Upper lobe of left lung (tissue), 4 donors: ENCODE data around the gene ITPKB.

Source experiments
- CTCF ChIP-seq, 6 experiments: fragments of 450-650 bp in 4 of 6; fragments of 200-600 bp in 2 of 6; sonication (generic) in 2 of 6; IDR thresholded peaks; one replicate each; pipeline ENCODE4 v1.5.1; 2016 to 2019; ENCODE audit warnings: antibody characterized with exemption in 6 of 6
- EP300 ChIP-seq, 4 donors: sonication (generic); formaldehyde crosslinking; IDR thresholded peaks; one replicate each; pipeline ENCODE4 v1.5.1; 2017; ENCODE audit warnings: antibody characterized with exemption in 4 of 4, control low read depth in 2 of 4
- POLR2A ChIP-seq, 4 donors: fragments of 450-650 bp; IDR thresholded peaks; one replicate each; pipeline ENCODE4 v1.5.1; 2016 to 2017; ENCODE audit warnings: antibody characterized with exemption in 4 of 4, mild to moderate bottlenecking in 2 of 4
- POLR2AphosphoS5 ChIP-seq, 2 donors: sonication (generic); formaldehyde crosslinking; IDR thresholded peaks; one replicate each; pipeline ENCODE4 v1.5.1; 2017; ENCODE audit warnings: antibody characterized with exemption in 2 of 2

GRCh38 chr1:226632922-226633351 lies 106.1 kb downstream of the ITPKB start:
- no peak for TF ChIP-seq CTCF (IDR thresholded peaks at IDR 0.05)
- no peak for TF ChIP-seq POLR2A (IDR thresholded peaks at IDR 0.05)
- TF ChIP-seq EP300 (IDR thresholded peaks at IDR 0.05) = peak in 1 of 4 donors; percentile 51
- peak in 1 of 2 donors; percentile 32 for TF ChIP-seq POLR2AphosphoS5 (IDR thresholded peaks at IDR 0.05)
